Fibroblast of lung (primary cell): ENCODE results near the gene UACA. TPM values are rescaled to one million over a fixed set of nuclear protein-coding genes. Genes with fewer than 3 reads are reported as not detected.

ENCODE experiments used
- DNase-seq, 2 donors: peaks; one replicate each; pipeline versions ENCODE4 v3.0.0 to v3.0.0-alpha.2; 2010; ENCODE audit warnings: low read depth in 2 of 2
- H2AFZ ChIP-seq: 2 replicates; pipeline ENCODE4 v1.5.1; 2012; ENCODE audit warnings: low read length, control low read depth, inconsistent platforms
- H3K27ac ChIP-seq: 2 replicates; pipeline ENCODE4 v1.5.1; 2011; ENCODE audit warnings: low read length, control low read depth; ENCODE audit not compliant: insufficient read depth
- H3K27me3 ChIP-seq: 2 replicates; pipeline ENCODE4 v1.5.1; 2011; ENCODE audit warnings: mild to moderate bottlenecking, low read length; ENCODE audit not compliant: control insufficient read depth, insufficient read depth
- H3K36me3 ChIP-seq: 2 replicates; pipeline ENCODE4 v1.5.1; 2011; ENCODE audit warnings: low read length; ENCODE audit not compliant: control insufficient read depth, insufficient read depth
- H3K4me1 ChIP-seq: 2 replicates; pipeline ENCODE4 v1.5.1; 2011; ENCODE audit warnings: low read length; ENCODE audit not compliant: control insufficient read depth, insufficient read depth; ENCODE audit errors: extremely low read depth
- H3K4me2 ChIP-seq: 2 replicates; pipeline ENCODE4 v1.5.1; 2011; ENCODE audit warnings: low read length, control low read depth; ENCODE audit not compliant: insufficient read depth; ENCODE audit errors: extremely low read depth
- H3K4me3 ChIP-seq, 4 experiments: fragments of 200-600 bp in 1 of 4; sonication (generic) in 1 of 4; replicated peaks in 1 of 4; 2 replicates each; pipeline ENCODE4 v1.5.1; 2011 to 2016; ENCODE audit warnings: low read length in 4 of 4, low read depth in 3 of 4, mild to moderate bottlenecking in 3 of 4, control low read depth in 2 of 4, inconsistent platforms in 1 of 4, mixed read lengths in 1 of 4; ENCODE audit not compliant: insufficient read depth in 1 of 4; ENCODE audit errors: control extremely low read depth in 1 of 4
- H3K79me2 ChIP-seq: 2 replicates; pipeline ENCODE4 v1.5.1; 2012; ENCODE audit warnings: mild to moderate bottlenecking, low read length, inconsistent platforms; ENCODE audit not compliant: control insufficient read depth, insufficient read depth
- H3K9ac ChIP-seq: 2 replicates; pipeline ENCODE4 v1.5.1; 2011; ENCODE audit warnings: mild to moderate bottlenecking, low read length, control low read depth; ENCODE audit not compliant: insufficient read depth
- H3K9me3 ChIP-seq: 2 replicates; pipeline ENCODE4 v1.5.1; 2012; ENCODE audit warnings: low read depth, low read length; ENCODE audit not compliant: control insufficient read depth, insufficient read depth
- H4K20me1 ChIP-seq: 2 replicates; pipeline ENCODE4 v1.5.1; 2011; ENCODE audit warnings: low read length; ENCODE audit not compliant: control insufficient read depth, insufficient read depth; ENCODE audit errors: extremely low read depth
- CTCF ChIP-seq, 2 donors: IDR thresholded peaks in 1 of 2; conservative IDR thresholded peaks in 1 of 2; 1 replicate in 1 of 2; 2 replicates in 1 of 2; pipeline ENCODE4 v1.5.1; 2011 to 2012; ENCODE audit warnings: low read length in 2 of 2, control low read depth in 1 of 2, inconsistent platforms in 1 of 2, low read depth in 1 of 2, mild to moderate bottlenecking in 1 of 2
- EZH2 ChIP-seq: IDR thresholded peaks from 2 replicates; pipeline ENCODE4 v1.5.1; 2012; ENCODE audit warnings: low read length, control low read depth, mild to moderate bottlenecking; ENCODE audit errors: missing control alignments
- polyA plus RNA-seq, 2 donors: library from polyadenylated mRNA; depleted of rRNA in 1 of 2; stranded (reverse) in 1 of 2; unstranded in 1 of 2; fragments of >200 nt; gene quantifications; 2 replicates each; pipeline ENCODE4 v1.2.1, GENCODE V29; 2011 to 2012; ENCODE audit warnings: missing spikeins in 1 of 2
- total RNA-seq: library from RNA; depleted of rRNA; stranded (reverse); fragments of >200 nt; gene quantifications from 2 replicates; pipeline ENCODE4 v1.2.1, GENCODE V29; 2014

Gene UACA
- total and polyA plus RNA-seq, 2 donors (not counting 1 experiment from before 2014, with no cell fraction given), result 170 to 187 TPM

- no peak overlapping the region for H2AFZ ChIP-seq
- H4K20me1 ChIP-seq, result peaks cover 2% of the 10 kb centered on the region
- H3K27me3 ChIP-seq, result no peaks in the 10 kb centered on the region
- H3K4me3 ChIP-seq, result no peak overlapping the region
- H3K4me2 ChIP-seq, result no peak overlapping the region
- H3K9ac ChIP-seq, result no peak overlapping the region
- no peak overlapping the region for H3K27ac ChIP-seq
- H3K79me2 ChIP-seq, result no peaks in the 10 kb centered on the region
- H3K9me3 ChIP-seq, result no peaks in the 10 kb centered on the region
- peak; percentile 28 to 30 for DNase-seq
- peaks cover 11% of the 10 kb centered on the region for H3K36me3 ChIP-seq
- TF ChIP-seq EZH2 (no peak), CTCF (conservative IDR thresholded peaks at IDR 0.05 in 1 of 2, IDR thresholded peaks at IDR 0.05 in 1 of 2; ENCODE audit: low read depth in 1 of 2, low read length in 2 of 2) (peak; percentile 37 to 42)
- H3K4me1 ChIP-seq, result no peaks in the 10 kb centered on the region
Observed at GRCh38 chr15:70636540-70637165, 126.7 kb downstream of the UACA start.

GRCh38 chr15:70635895-70636294 is 127.5 kb downstream of the UACA start:
- Histone ChIP-seq H3K79me2 (no peaks in the 10 kb centered on the region), H4K20me1 (peaks cover 2% of the 10 kb centered on the region), H3K4me3 (no peak overlapping the region), H3K4me1 (no peaks in the 10 kb centered on the region), H3K36me3 (peaks cover 11% of the 10 kb centered on the region), H3K27ac (no peak overlapping the region), H3K9me3 (no peaks in the 10 kb centered on the region), H3K27me3 (no peaks in the 10 kb centered on the region), H2AFZ (no peak overlapping the region), H3K9ac (no peak overlapping the region), H3K4me2 (no peak overlapping the region)
- DNase-seq, result no peak
- TF ChIP-seq EZH2 (no peak), CTCF (conservative IDR thresholded peaks at IDR 0.05 in 1 of 2, IDR thresholded peaks at IDR 0.05 in 1 of 2; ENCODE audit: low read depth in 1 of 2, low read length in 2 of 2) (no peak)

GRCh38 chr15:70633991-70634390 is 129.4 kb downstream of the UACA start:
- Histone ChIP-seq H3K27ac (no peak overlapping the region), H3K9ac (no peak overlapping the region), H3K4me1 (no peaks in the 10 kb centered on the region), H3K4me3 (no peak overlapping the region), H4K20me1 (peaks cover 2% of the 10 kb centered on the region), H3K36me3 (peaks cover 8% of the 10 kb centered on the region), H3K4me2 (no peak overlapping the region), H2AFZ (no peak overlapping the region), H3K9me3 (no peaks in the 10 kb centered on the region), H3K79me2 (no peaks in the 10 kb centered on the region), H3K27me3 (no peaks in the 10 kb centered on the region)
- peak in 1 of 2 donors; percentile 34 for DNase-seq
- TF ChIP-seq EZH2 (no peak), CTCF (conservative IDR thresholded peaks at IDR 0.05 in 1 of 2, IDR thresholded peaks at IDR 0.05 in 1 of 2; ENCODE audit: low read depth in 1 of 2, low read length in 2 of 2) (no peak)
